DOHH2 (cell line): Measurements from ENCODE around the gene PQBP1.

Experiments
- CTCF ChIP-seq: fragments of 200-600 bp; sonication (generic); IDR thresholded peaks from one replicate; pipeline ENCODE4 v1.5.1; 2014; ENCODE audit warnings: antibody characterized with exemption, mild to moderate bottlenecking, low read depth, low read length; ENCODE audit not compliant: poor library complexity, severe bottlenecking
- EZH2phosphoT487 ChIP-seq: fragments of 200-600 bp; sonication (generic); IDR thresholded peaks from 2 replicates; pipeline ENCODE4 v1.6.1; 2017; ENCODE audit warnings: borderline replicate concordance, mild to moderate bottlenecking, antibody characterized with exemption, low read length, moderate library complexity, mixed read lengths

- TF ChIP-seq CTCF (no peak), EZH2phosphoT487 (no peak)
Observed at GRCh38 chrX:48894891-48895290, 2.8 kb upstream of the PQBP1 start.
